Omental fat pad (tissue), 4 donors: ENCODE measurements around the gene FERMT2. TPM values are rescaled to one million over a fixed set of nuclear protein-coding genes. Genes with fewer than 3 reads are reported as not detected.

Experiments used
- ATAC-seq: fragments of 150-250 bp; one replicate; pipeline ENCODE4 v1.9.1; 2016; ENCODE audit warnings: mild to moderate bottlenecking, moderate library complexity; ENCODE audit not compliant: low FRiP score
- DNase-seq: peaks from one replicate; pipeline ENCODE4 v3.0.0-alpha.2; 2019; ENCODE audit warnings: low spot score
- total RNA-seq, 4 donors: library from RNA; depleted of rRNA; stranded (reverse); fragments of >200 nt; gene quantifications; one replicate each; pipeline ENCODE4 v1.1.0, GENCODE V29; 2016
- TF ChIP-seq, protein P1 (sequence below), 3 donors: fragments of 450-650 bp; IDR thresholded peaks; one replicate each; pipeline ENCODE4 v1.5.1; 2016 to 2017; ENCODE audit warnings: antibody characterized with exemption in 3 of 3, mild to moderate bottlenecking in 3 of 3, moderate library complexity in 2 of 3

FERMT2 gene
- total RNA-seq, 4 donors from 2014 or later: 158 to 209 (median 164) TPM

DNA sequence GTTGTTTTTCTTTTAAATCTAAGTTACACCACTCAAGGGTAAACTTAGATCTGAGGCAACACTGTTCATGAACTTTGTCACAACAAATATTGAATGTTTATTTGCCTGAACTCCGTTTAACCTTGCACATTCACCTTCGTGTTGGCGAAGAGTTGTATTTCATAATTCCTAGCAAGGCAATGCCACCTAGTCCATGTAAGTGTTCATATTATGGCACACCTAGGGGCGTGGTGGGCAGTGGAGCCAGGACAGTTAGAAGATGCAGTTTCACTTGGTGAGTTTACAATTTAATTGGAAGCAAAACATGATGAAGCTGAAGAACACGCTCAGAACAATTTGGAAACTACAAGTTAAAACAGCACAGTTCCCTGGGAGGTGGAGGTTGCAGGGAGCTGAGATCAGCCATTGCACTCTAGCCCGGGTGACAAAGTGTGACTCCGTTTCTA, 129.0 kb downstream of the FERMT2 start:
- no peak for ATAC-seq
- no peak for DNase-seq
- TF ChIP-seq, protein P1, sequence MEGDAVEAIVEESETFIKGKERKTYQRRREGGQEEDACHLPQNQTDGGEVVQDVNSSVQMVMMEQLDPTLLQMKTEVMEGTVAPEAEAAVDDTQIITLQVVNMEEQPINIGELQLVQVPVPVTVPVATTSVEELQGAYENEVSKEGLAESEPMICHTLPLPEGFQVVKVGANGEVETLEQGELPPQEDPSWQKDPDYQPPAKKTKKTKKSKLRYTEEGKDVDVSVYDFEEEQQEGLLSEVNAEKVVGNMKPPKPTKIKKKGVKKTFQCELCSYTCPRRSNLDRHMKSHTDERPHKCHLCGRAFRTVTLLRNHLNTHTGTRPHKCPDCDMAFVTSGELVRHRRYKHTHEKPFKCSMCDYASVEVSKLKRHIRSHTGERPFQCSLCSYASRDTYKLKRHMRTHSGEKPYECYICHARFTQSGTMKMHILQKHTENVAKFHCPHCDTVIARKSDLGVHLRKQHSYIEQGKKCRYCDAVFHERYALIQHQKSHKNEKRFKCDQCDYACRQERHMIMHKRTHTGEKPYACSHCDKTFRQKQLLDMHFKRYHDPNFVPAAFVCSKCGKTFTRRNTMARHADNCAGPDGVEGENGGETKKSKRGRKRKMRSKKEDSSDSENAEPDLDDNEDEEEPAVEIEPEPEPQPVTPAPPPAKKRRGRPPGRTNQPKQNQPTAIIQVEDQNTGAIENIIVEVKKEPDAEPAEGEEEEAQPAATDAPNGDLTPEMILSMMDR (IDR thresholded peaks at IDR 0.05): no peak

DNA sequence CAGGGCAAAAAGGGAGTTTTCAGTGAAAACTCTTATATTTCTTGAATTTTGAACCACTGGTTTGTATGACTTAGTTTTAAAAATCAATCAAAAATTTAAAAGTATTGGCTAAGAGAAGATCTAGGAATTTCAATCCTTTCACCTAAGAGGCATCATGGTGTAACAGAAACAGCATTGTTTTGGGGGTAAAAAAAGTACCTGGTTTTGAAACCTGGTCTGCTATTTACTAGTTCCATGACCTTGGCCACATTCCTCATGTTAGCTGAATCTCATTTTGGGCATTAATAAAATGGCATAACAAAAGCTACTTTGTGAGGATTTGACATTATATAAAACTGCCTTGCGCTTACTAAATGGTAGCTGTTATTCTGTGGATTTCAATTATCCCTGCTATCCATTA, 142.7 kb downstream of the FERMT2 start:
- DNase-seq (no peak), ATAC-seq (no peak)
- TF ChIP-seq, protein P1 (IDR thresholded peaks at IDR 0.05): no peak

Other genes starting within 250 kb of the FERMT2 start
- 100 to 1,000 TPM in 1 of 4 donors, 10 to 100 TPM in 3; 67.7 to 112 (median 77.2) TPM for gene PSMC6, start 243.8 kb downstream of the FERMT2 start, total RNA-seq
- 10 to 100 TPM; 12.5 to 18.6 (median 13.4) TPM for gene STYX, start 220.9 kb downstream of the FERMT2 start, total RNA-seq
- 10 to 100 TPM; 14.0 to 45.6 (median 14.9) TPM for gene GNPNAT1, start 159.4 kb downstream of the FERMT2 start, total RNA-seq
- 10 to 100 TPM; 13.7 to 26.3 (median 21.2) TPM for gene DDHD1, start 202.3 kb upstream of the FERMT2 start, total RNA-seq